Activated T-cell treated with anti-CD3 and anti-CD28 coated beads, Interleukin-2, amount 50 U/mL, for 4 hours (primary cell): Measurements from ENCODE around the gene CACNA1D. TPM values are rescaled to one million over a fixed set of nuclear protein-coding genes. Genes with fewer than 3 reads are reported as not detected.
"Not testable (repeated sequence)": the region's sequence is repeated elsewhere in the genome, so short reads cannot be mapped to it uniquely, and the experiment has no call there.

Experiments
- ATAC-seq, 2 donors: fragments of 200-7000 bp; cut with Tn5 transposase; one replicate each; pipeline ENCODE4 v1.10.0; 2021
- DNase-seq: peaks from one replicate; pipeline ENCODE4 v3.0.0-alpha.2; 2020
- H3K27me3 Mint-ChIP-seq: one replicate; pipeline ENCODE4 v1.8.0; 2021; ENCODE audit warnings: low read depth, mixed read lengths
- H3K36me3 Mint-ChIP-seq: one replicate; pipeline ENCODE4 v1.8.0; 2022; ENCODE audit warnings: mixed read lengths; ENCODE audit not compliant: insufficient read depth
- H3K4me1 Mint-ChIP-seq: one replicate; pipeline ENCODE4 v1.8.0; 2021; ENCODE audit warnings: low read depth, mixed read lengths
- H3K4me3 Mint-ChIP-seq: one replicate; pipeline ENCODE4 v1.8.0; 2021; ENCODE audit warnings: mild to moderate bottlenecking, moderate library complexity, mixed read lengths
- H3K9me3 Mint-ChIP-seq: one replicate; pipeline ENCODE4 v1.8.0; 2021; ENCODE audit warnings: mixed read lengths
- total RNA-seq, 3 donors: library from RNA; stranded (reverse); gene quantifications; one replicate each; pipeline ENCODE4 v1.2.1, GENCODE V29; 2021

CACNA1D gene
- total RNA-seq, 3 donors from 2014 or later, result 0.18 to 0.52 (median 0.51) TPM

- peaks cover 7% of the 10 kb centered on the region for H3K27me3 Mint-ChIP-seq
- DNase-seq (no peak), ATAC-seq (no peak)
- H3K9me3 Mint-ChIP-seq, result no peaks in the 10 kb centered on the region
- H3K36me3 Mint-ChIP-seq, result no peaks in the 10 kb centered on the region
- H3K4me1 Mint-ChIP-seq, result no peaks in the 10 kb centered on the region
- H3K4me3 Mint-ChIP-seq, result no peak overlapping the region
Observed at GRCh38 chr3:53616321-53616720, 121.9 kb downstream of the CACNA1D start.

GRCh38 chr3:53616971-53617892 lies 122.8 kb downstream of the CACNA1D start:
- Mint-ChIP-seq H3K9me3 (no peaks in the 10 kb centered on the region), H3K27me3 (peaks cover 7% of the 10 kb centered on the region), H3K36me3 (no peaks in the 10 kb centered on the region), H3K4me1 (no peaks in the 10 kb centered on the region), H3K4me3 (no peak overlapping the region)
- no peak for DNase-seq
- ATAC-seq, result peak in 1 of 2 donors; percentile 9

- H3K9me3 Mint-ChIP-seq, result no peaks in the 10 kb centered on the region
- ATAC-seq (no peak), DNase-seq (no peak)
- peaks cover 7% of the 10 kb centered on the region for H3K27me3 Mint-ChIP-seq
- H3K4me3 Mint-ChIP-seq, result no peak overlapping the region
- no peaks in the 10 kb centered on the region for H3K36me3 Mint-ChIP-seq
- H3K4me1 Mint-ChIP-seq, result no peaks in the 10 kb centered on the region
Observed at GRCh38 chr3:53617893-53618523, 123.6 kb downstream of the CACNA1D start.

- Mint-ChIP-seq H3K4me1 (no peaks in the 10 kb centered on the region), H3K9me3 (no peaks in the 10 kb centered on the region), H3K27me3 (peaks cover 2% of the 10 kb centered on the region), H3K36me3 (no peaks in the 10 kb centered on the region), H3K4me3 (no peak overlapping the region)
- ATAC-seq (no peak), DNase-seq (no peak)
Observed at GRCh38 chr3:53618524-53618906, 124.1 kb downstream of the CACNA1D start.

- H3K4me3 Mint-ChIP-seq, result no peak overlapping the region
- DNase-seq (no peak), ATAC-seq (no peak)
- H3K36me3 Mint-ChIP-seq, result no peaks in the 10 kb centered on the region
- H3K27me3 Mint-ChIP-seq, result peaks cover 2% of the 10 kb centered on the region
- H3K4me1 Mint-ChIP-seq, result no peaks in the 10 kb centered on the region
- no peaks in the 10 kb centered on the region for H3K9me3 Mint-ChIP-seq
Observed at GRCh38 chr3:53618936-53619335, 124.5 kb downstream of the CACNA1D start.

- Mint-ChIP-seq H3K27me3 (peaks cover 13% of the 10 kb centered on the region), H3K4me3 (no peak overlapping the region), H3K36me3 (no peaks in the 10 kb centered on the region), H3K4me1 (no peaks in the 10 kb centered on the region), H3K9me3 (no peaks in the 10 kb centered on the region)
- no peak for ATAC-seq
- DNase-seq, result no peak
Observed at GRCh38 chr3:53624061-53624857, 129.8 kb downstream of the CACNA1D start.

- no peak overlapping the region for H3K4me3 Mint-ChIP-seq
- ATAC-seq (no peak), DNase-seq (no peak)
- H3K27me3 Mint-ChIP-seq, result peaks cover 14% of the 10 kb centered on the region
- H3K4me1 Mint-ChIP-seq, result no peaks in the 10 kb centered on the region
- H3K36me3 Mint-ChIP-seq, result no peaks in the 10 kb centered on the region
- no peaks in the 10 kb centered on the region for H3K9me3 Mint-ChIP-seq
Observed at GRCh38 chr3:53626876-53627275, 132.5 kb downstream of the CACNA1D start.

GRCh38 chr3:53628536-53629401 lies 134.4 kb downstream of the CACNA1D start:
- DNase-seq (no peak), ATAC-seq (no peak)
- Mint-ChIP-seq H3K27me3 (peaks cover 14% of the 10 kb centered on the region), H3K9me3 (no peaks in the 10 kb centered on the region), H3K4me3 (no peak overlapping the region), H3K4me1 (no peaks in the 10 kb centered on the region), H3K36me3 (no peaks in the 10 kb centered on the region)

- no peak for ATAC-seq
- Mint-ChIP-seq H3K4me1 (no peaks in the 10 kb centered on the region), H3K9me3 (no peaks in the 10 kb centered on the region), H3K36me3 (no peaks in the 10 kb centered on the region), H3K27me3 (peaks cover 14% of the 10 kb centered on the region), H3K4me3 (no peak overlapping the region)
- DNase-seq, result no peak
Observed at GRCh38 chr3:53629402-53629723, 135.0 kb downstream of the CACNA1D start.

- no peak for DNase-seq
- no peak for ATAC-seq
- Mint-ChIP-seq H3K9me3 (no peaks in the 10 kb centered on the region), H3K4me1 (no peaks in the 10 kb centered on the region), H3K27me3 (peaks cover 20% of the 10 kb centered on the region), H3K4me3 (no peak overlapping the region), H3K36me3 (no peaks in the 10 kb centered on the region)
Observed at GRCh38 chr3:53630547-53630946, 136.1 kb downstream of the CACNA1D start.

GRCh38 chr3:53633197-53633787 lies 138.9 kb downstream of the CACNA1D start:
- ATAC-seq (no peak), DNase-seq (no peak)
- no peaks in the 10 kb centered on the region for H3K4me1 Mint-ChIP-seq
- no peaks in the 10 kb centered on the region for H3K36me3 Mint-ChIP-seq
- peaks cover 14% of the 10 kb centered on the region for H3K27me3 Mint-ChIP-seq
- no peaks in the 10 kb centered on the region for H3K9me3 Mint-ChIP-seq
- no peak overlapping the region for H3K4me3 Mint-ChIP-seq

- Mint-ChIP-seq H3K27me3 (peaks cover 14% of the 10 kb centered on the region), H3K4me1 (no peaks in the 10 kb centered on the region), H3K36me3 (no peaks in the 10 kb centered on the region), H3K9me3 (no peaks in the 10 kb centered on the region), H3K4me3 (no peak overlapping the region)
- DNase-seq, result no peak
- no peak for ATAC-seq
Observed at GRCh38 chr3:53635041-53635440, 140.6 kb downstream of the CACNA1D start.

GRCh38 chr3:53638806-53639205 lies 144.4 kb downstream of the CACNA1D start:
- H3K36me3 Mint-ChIP-seq, DNase-seq, H3K4me1 Mint-ChIP-seq, ATAC-seq, H3K4me3 Mint-ChIP-seq, H3K9me3 Mint-ChIP-seq: not testable (repeated sequence)
- peaks cover 13% of the 10 kb centered on the region for H3K27me3 Mint-ChIP-seq
